ENCODE measurements around the gene AIG1. TPM values are rescaled to one million over a fixed set of nuclear protein-coding genes. Genes with fewer than 3 reads are reported as not detected.

The AIG1 gene
- total RNA-seq, 2 experiments from 2014 or later = 7.4 to 8.4 TPM

DNA sequence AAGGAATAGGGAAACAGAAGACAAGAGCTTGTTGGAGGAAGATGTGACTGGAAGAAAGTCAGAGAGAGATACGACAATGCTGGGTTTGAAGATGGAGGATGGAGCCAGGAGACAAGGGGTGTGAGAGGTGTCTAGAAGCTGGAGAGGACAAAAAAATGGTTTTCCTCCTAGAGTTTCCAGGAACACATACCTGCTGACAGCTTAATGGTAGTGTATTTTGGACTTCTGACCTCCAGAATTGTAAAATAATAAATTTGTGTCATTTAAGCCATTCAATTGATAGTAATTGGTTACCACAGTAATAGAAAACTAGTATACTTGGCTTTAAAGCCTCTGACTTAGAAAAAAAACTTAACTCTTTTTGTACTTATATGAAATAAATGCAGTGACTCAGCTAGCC, 3.6 kb downstream of the AIG1 start:
- ChIA-PET POLR2A (interaction anchor here (0.9 kb wide), 1 partner anchor 33 kb away, joined by 3 read pairs; no protein-coding TSS in a partner anchor), CTCF (interaction anchor here (0.9 kb wide), 1 partner anchor 16 kb away, joined by 4 read pairs; no protein-coding TSS in a partner anchor)
- DNase-seq = no peak
- Mint-ChIP-seq H3K36me3 (ENCODE audit: low read depth) (peaks cover 19% of the 10 kb centered on the region), H3K27ac (no peak overlapping the region), H3K4me3 (no peak overlapping the region), H3K4me1 (ENCODE audit: low read depth) (peaks cover 23% of the 10 kb centered on the region), H3K27me3 (no peaks in the 10 kb centered on the region), H3K9me3 (no peaks in the 10 kb centered on the region)
- ATAC-seq (ENCODE audit: poor library complexity) = no peak
- H3K36me3 ChIP-seq (ENCODE audit: insufficient read depth, low read length) = no peaks in the 10 kb centered on the region
- intact Hi-C loops (cut with DNase I, micrococcal nuclease) = loop anchor here (5.0 to 10.0 kb wide), 3 partner anchors 117 to 919 kb away; partner anchors contain the start of genes HIVEP2 (in 1 of the 2), LTV1 (in 1 of the 2), NMBR (in 1 of the 2) and VTA1 (in 1 of the 2)
- H3K27ac ChIP-seq (ENCODE audit: low read depth in 1 of 2, low read length in 2 of 2) = no peak overlapping the region
- H3K9me3 ChIP-seq (ENCODE audit: control insufficient read depth in 1 of 2, insufficient read depth in 1 of 2, low read length in 2 of 2) = no peaks in the 10 kb centered on the region
- TF ChIP-seq, protein P1, sequence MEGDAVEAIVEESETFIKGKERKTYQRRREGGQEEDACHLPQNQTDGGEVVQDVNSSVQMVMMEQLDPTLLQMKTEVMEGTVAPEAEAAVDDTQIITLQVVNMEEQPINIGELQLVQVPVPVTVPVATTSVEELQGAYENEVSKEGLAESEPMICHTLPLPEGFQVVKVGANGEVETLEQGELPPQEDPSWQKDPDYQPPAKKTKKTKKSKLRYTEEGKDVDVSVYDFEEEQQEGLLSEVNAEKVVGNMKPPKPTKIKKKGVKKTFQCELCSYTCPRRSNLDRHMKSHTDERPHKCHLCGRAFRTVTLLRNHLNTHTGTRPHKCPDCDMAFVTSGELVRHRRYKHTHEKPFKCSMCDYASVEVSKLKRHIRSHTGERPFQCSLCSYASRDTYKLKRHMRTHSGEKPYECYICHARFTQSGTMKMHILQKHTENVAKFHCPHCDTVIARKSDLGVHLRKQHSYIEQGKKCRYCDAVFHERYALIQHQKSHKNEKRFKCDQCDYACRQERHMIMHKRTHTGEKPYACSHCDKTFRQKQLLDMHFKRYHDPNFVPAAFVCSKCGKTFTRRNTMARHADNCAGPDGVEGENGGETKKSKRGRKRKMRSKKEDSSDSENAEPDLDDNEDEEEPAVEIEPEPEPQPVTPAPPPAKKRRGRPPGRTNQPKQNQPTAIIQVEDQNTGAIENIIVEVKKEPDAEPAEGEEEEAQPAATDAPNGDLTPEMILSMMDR (IDR thresholded peaks at IDR 0.05) = no peak
- H3K4me1 ChIP-seq (ENCODE audit: insufficient read depth, low read length) = peaks cover 19% of the 10 kb centered on the region
- H3K27me3 ChIP-seq (ENCODE audit: control insufficient read depth in 1 of 2, insufficient read depth in 2 of 2, low read length in 2 of 2) = no peaks in the 10 kb centered on the region
- no peak overlapping the region for H3K4me3 ChIP-seq (ENCODE audit: low read length)

DNA sequence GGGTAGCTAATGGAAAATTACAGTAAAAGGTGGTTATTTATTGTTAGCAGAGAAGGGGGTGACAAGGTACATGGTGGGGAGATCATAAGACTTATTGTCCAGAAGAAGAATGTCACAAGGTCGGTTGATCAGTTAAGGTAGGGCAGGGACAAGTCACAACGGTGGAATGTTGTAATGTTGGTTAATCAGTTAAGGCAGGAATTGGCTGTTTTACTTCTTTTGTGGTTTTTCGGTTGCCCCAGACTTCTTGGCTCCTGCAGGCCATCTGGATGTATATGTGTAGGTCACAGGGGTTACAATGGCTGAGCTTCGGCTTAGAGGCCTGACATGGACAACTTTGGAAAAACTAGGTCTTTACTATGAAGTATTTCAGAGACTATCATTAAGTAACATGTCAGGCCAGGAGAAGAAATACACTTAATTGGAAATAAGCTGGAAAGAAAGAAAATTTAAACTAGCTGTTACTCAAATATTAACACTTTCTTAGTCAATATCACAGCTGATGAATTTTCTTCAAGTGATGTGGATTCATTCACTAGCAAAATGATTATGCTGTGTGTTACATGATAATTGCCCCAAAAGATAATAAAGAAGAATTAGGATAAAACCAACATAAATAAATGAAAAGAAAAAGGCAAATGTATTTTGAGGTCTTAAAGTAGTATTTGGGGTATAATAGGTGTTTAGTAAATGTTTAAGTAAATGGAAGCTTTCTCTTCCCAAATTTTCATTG, 4.4 kb downstream of the AIG1 start:
- H3K27me3 Mint-ChIP-seq = no peaks in the 10 kb centered on the region
- no peak overlapping the region for H3K4me3 ChIP-seq (ENCODE audit: low read length)
- CTCF ChIA-PET = interaction anchor here (0.9 kb wide), 1 partner anchor 15 kb away, joined by 4 read pairs; no protein-coding TSS in a partner anchor
- peaks cover 12% of the 10 kb centered on the region for H3K4me1 ChIP-seq (ENCODE audit: insufficient read depth, low read length)
- intact Hi-C loops (cut with DNase I, micrococcal nuclease) = loop anchor here (5.0 to 10.0 kb wide), 3 partner anchors 118 to 920 kb away; partner anchors contain the start of genes HIVEP2 (in 1 of the 2), LTV1 (in 1 of the 2), NMBR (in 1 of the 2) and VTA1 (in 1 of the 2)
- H3K36me3 Mint-ChIP-seq (ENCODE audit: low read depth) = peaks cover 14% of the 10 kb centered on the region
- DNase-seq (no peak), ATAC-seq (ENCODE audit: poor library complexity) (no peak)
- H3K4me3 Mint-ChIP-seq = no peak overlapping the region
- H3K9me3 Mint-ChIP-seq = no peaks in the 10 kb centered on the region
- no peaks in the 10 kb centered on the region for H3K36me3 ChIP-seq (ENCODE audit: insufficient read depth, low read length)
- no peaks in the 10 kb centered on the region for H3K9me3 ChIP-seq (ENCODE audit: control insufficient read depth in 1 of 2, insufficient read depth in 1 of 2, low read length in 2 of 2)
- POLR2A ChIA-PET = interaction anchor here (0.9 kb wide), 1 partner anchor 32 kb away, joined by 3 read pairs; no protein-coding TSS in a partner anchor
- no peak overlapping the region for H3K27ac ChIP-seq (ENCODE audit: low read depth in 1 of 2, low read length in 2 of 2)
- H3K27ac Mint-ChIP-seq = no peak overlapping the region
- TF ChIP-seq, protein P1 (IDR thresholded peaks at IDR 0.05) = no peak
- no peaks in the 10 kb centered on the region for H3K27me3 ChIP-seq (ENCODE audit: control insufficient read depth in 1 of 2, insufficient read depth in 2 of 2, low read length in 2 of 2)
- peaks cover 15% of the 10 kb centered on the region for H3K4me1 Mint-ChIP-seq (ENCODE audit: low read depth)

DNA sequence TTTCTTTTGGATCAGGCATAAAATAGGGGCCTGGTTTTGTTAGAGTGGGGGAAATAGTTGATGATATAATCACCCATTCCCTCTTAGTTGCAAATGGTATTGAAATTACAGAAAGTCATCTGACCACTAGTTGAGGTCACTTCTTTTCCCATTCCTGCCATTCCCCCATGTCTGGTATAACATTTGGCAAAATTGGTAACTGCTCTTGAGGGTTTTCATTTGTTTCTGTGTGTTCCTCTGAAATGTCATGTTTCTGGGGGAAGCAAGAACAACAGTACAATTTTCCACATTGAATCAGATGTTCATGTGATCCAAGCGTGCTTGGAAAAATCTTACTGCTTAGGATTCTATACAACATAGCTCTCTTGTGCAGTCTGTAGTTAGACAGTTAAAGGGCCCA, 7.3 kb downstream of the AIG1 start:
- intact Hi-C loops (cut with DNase I, micrococcal nuclease) = loop anchor here in 1 of 2 experiments (10.0 kb wide), 1 partner anchor 923 kb away; the partner anchor contains the start of genes NMBR and VTA1
- H3K4me3 Mint-ChIP-seq = no peak overlapping the region
- CTCF ChIA-PET = no interaction called here

More for the DNA sequence above, 7.3 kb downstream of the AIG1 start:
- Histone ChIP-seq H3K4me3 (ENCODE audit: low read length) (no peak overlapping the region), H3K27ac (ENCODE audit: low read depth in 1 of 2, low read length in 2 of 2) (no peak overlapping the region), H3K4me1 (ENCODE audit: insufficient read depth, low read length) (no peaks in the 10 kb centered on the region), H3K36me3 (ENCODE audit: insufficient read depth, low read length) (no peaks in the 10 kb centered on the region), H3K27me3 (ENCODE audit: control insufficient read depth in 1 of 2, insufficient read depth in 2 of 2, low read length in 2 of 2) (no peaks in the 10 kb centered on the region), H3K9me3 (ENCODE audit: control insufficient read depth in 1 of 2, insufficient read depth in 1 of 2, low read length in 2 of 2) (no peaks in the 10 kb centered on the region)
- POLR2A ChIA-PET = no interaction called here
- ATAC-seq (ENCODE audit: poor library complexity) = no peak
- H3K36me3 Mint-ChIP-seq (ENCODE audit: low read depth) = no peaks in the 10 kb centered on the region
- no peak for DNase-seq
- no peaks in the 10 kb centered on the region for H3K9me3 Mint-ChIP-seq
- no peaks in the 10 kb centered on the region for H3K4me1 Mint-ChIP-seq (ENCODE audit: low read depth)
- no peak overlapping the region for H3K27ac Mint-ChIP-seq
- no peaks in the 10 kb centered on the region for H3K27me3 Mint-ChIP-seq
- TF ChIP-seq, protein P1 (IDR thresholded peaks at IDR 0.05) = no peak
